K562 (cell line): ENCODE results near the gene MYO1A. TPM values are rescaled to one million over a fixed set of nuclear protein-coding genes. Genes with fewer than 3 reads are reported as not detected.

Experiments used
- ATF3 ChIP-seq, 2 experiments: fragments of 450-650 bp in 1 of 2; sonication (generic) in 1 of 2; formaldehyde crosslinking in 1 of 2; IDR thresholded peaks in 1 of 2; conservative IDR thresholded peaks in 1 of 2; 2 replicates each; pipeline versions ENCODE4 v1.6.1 to v1.8.1; 2016 to 2023; ENCODE audit warnings: mild to moderate bottlenecking in 2 of 2, moderate library complexity in 2 of 2, inconsistent platforms in 1 of 2, missing genetic modification reagents in 1 of 2
- BRCA1 ChIP-seq, 2 experiments: fragments of 450-650 bp in 1 of 2; sonication (generic) in 1 of 2; formaldehyde crosslinking in 1 of 2; IDR thresholded peaks; 2 replicates each; pipeline versions ENCODE4 v1.5.0 to v1.6.1; 2017 to 2020; ENCODE audit warnings: mild to moderate bottlenecking in 1 of 2, missing genetic modification reagents in 1 of 2
- CC2D1A ChIP-seq: fragments of 450-650 bp; IDR thresholded peaks from 2 replicates; pipeline ENCODE4 v1.6.1; 2017; ENCODE audit warnings: mild to moderate bottlenecking
- CREM ChIP-seq: IDR thresholded peaks from 2 replicates; pipeline ENCODE4 v1.6.1; 2014; ENCODE audit warnings: antibody characterized with exemption, low read depth
- ETV5 ChIP-seq: sonication (generic); formaldehyde crosslinking; IDR thresholded peaks from 2 replicates; pipeline ENCODE4 v1.4.0; 2020; ENCODE audit warnings: low read depth, mild to moderate bottlenecking, missing genetic modification reagents
- FOSL1 ChIP-seq: fragments of 200-800 bp; sonication (Bioruptor generic); conservative IDR thresholded peaks from 2 replicates; pipeline ENCODE4 v1.6.1; 2016; ENCODE audit warnings: missing genetic modification characterization, missing compliant biosample characterization
- ILK ChIP-seq: fragments of 450-650 bp; IDR thresholded peaks from 2 replicates; pipeline ENCODE4 v1.6.1; 2016; ENCODE audit warnings: missing genetic modification characterization, low read depth, mild to moderate bottlenecking, missing compliant biosample characterization, moderate library complexity, borderline replicate concordance
- MCM5 ChIP-seq: fragments of 450-650 bp; IDR thresholded peaks from 2 replicates; pipeline ENCODE4 v1.6.1; 2016; ENCODE audit warnings: low read depth
- MECOM ChIP-seq: fragments of 250-450 bp; sonication (Bioruptor Pico); IDR thresholded peaks from 2 replicates; pipeline ENCODE4 v1.8.0; 2022; ENCODE audit warnings: inconsistent platforms
- PHB ChIP-seq: fragments of 250-450 bp; sonication (Bioruptor Pico); IDR thresholded peaks from 2 replicates; pipeline ENCODE4 v1.5.0; 2021
- POLR3A ChIP-seq: IDR thresholded peaks from 2 replicates; pipeline ENCODE4 v1.6.1; 2011; ENCODE audit warnings: borderline replicate concordance, mild to moderate bottlenecking, moderate library complexity; ENCODE audit not compliant: insufficient read length, insufficient read depth; ENCODE audit errors: extremely low read depth
- POLR3G ChIP-seq: IDR thresholded peaks from 2 replicates; pipeline ENCODE4 v1.6.1; 2011; ENCODE audit not compliant: insufficient read length, insufficient replicate concordance; ENCODE audit errors: extremely low read depth
- SAP30 ChIP-seq: fragments of 200-600 bp; sonication (generic); IDR thresholded peaks from 2 replicates; pipeline ENCODE4 v1.6.1; 2012; ENCODE audit warnings: borderline replicate concordance, low read depth, mild to moderate bottlenecking, moderate library complexity, low read length, control low read depth, inconsistent platforms; ENCODE audit not compliant: insufficient read depth, poor library complexity, severe bottlenecking
- SREBF1 ChIP-seq: fragments of 150-350 bp; IDR thresholded peaks from 2 replicates; pipeline ENCODE4 v1.6.1; 2014; ENCODE audit warnings: antibody characterized with exemption, low read depth, low read length, borderline replicate concordance
- SUPT5H ChIP-seq: fragments of 450-650 bp; IDR thresholded peaks from 2 replicates; pipeline ENCODE4 v1.6.1; 2016
- TAL1 ChIP-seq: fragments of 450-650 bp; IDR thresholded peaks from 2 replicates; pipeline ENCODE4 v1.6.1; 2016; ENCODE audit warnings: mild to moderate bottlenecking
- TCF3 ChIP-seq: sonication (generic); formaldehyde crosslinking; IDR thresholded peaks from 2 replicates; pipeline ENCODE4 v1.4.0; 2020; ENCODE audit warnings: mild to moderate bottlenecking, missing genetic modification reagents
- VEZF1 ChIP-seq: fragments of 200-800 bp; sonication (Bioruptor generic); IDR thresholded peaks from 2 replicates; pipeline ENCODE4 v1.6.1; 2017; ENCODE audit warnings: missing genetic modification characterization, missing compliant biosample characterization
- XRCC3 ChIP-seq: fragments of 450-650 bp; IDR thresholded peaks from 2 replicates; pipeline ENCODE4 v1.6.1; 2017; ENCODE audit warnings: mild to moderate bottlenecking, moderate library complexity
- ZNF324 ChIP-seq: fragments of 250-450 bp; sonication (Bioruptor Pico); IDR thresholded peaks from 2 replicates; pipeline ENCODE4 v1.4.0; 2020; ENCODE audit warnings: mild to moderate bottlenecking
- ZNF507 ChIP-seq: conservative IDR thresholded peaks from 2 replicates; pipeline ENCODE4 v1.6.1; 2017; ENCODE audit warnings: missing genetic modification characterization, missing compliant biosample characterization
- ZNF518B ChIP-seq: fragments of 250-450 bp; sonication (Bioruptor Pico); IDR thresholded peaks from 2 replicates; pipeline ENCODE4 v1.5.0; 2021; ENCODE audit warnings: mild to moderate bottlenecking, moderate library complexity
- ZNF551 ChIP-seq: fragments of 250-450 bp; sonication (Bioruptor Pico); IDR thresholded peaks from 2 replicates; pipeline ENCODE4 v1.5.0; 2021; ENCODE audit warnings: mild to moderate bottlenecking, moderate library complexity
- polyA plus RNA-seq, 8 experiments: library from polyadenylated mRNA; depleted of rRNA in 4 of 8; stranded (reverse) in 5 of 8; unstranded in 3 of 8; fragments of >200 nt; fragmentation: Nextera tagmentation in 2 of 8; fragmentation: Illumina TruSeq in 1 of 8; extraction: Ambion mirVana in 2 of 8; extraction: Trizol in 1 of 8; gene quantifications; 2 replicates each; pipeline versions ENCODE4 v1.2.1 to v1.2.3, GENCODE V29; 2011 to 2014; ENCODE audit warnings: inconsistent platforms in 1 of 8, missing spikeins in 1 of 8
- total RNA-seq, 7 experiments: library from RNA; depleted of rRNA in 6 of 7; stranded (reverse); fragments of >200 nt in 6 of 7; fragmentation: Illumina TruSeq in 2 of 7; extraction: Trizol in 2 of 7; gene quantifications; 2 replicates each; pipeline versions ENCODE4 v1.2.1 to v1.2.3, GENCODE V29; 2011 to 2021; ENCODE audit warnings: low replicate concordance in 1 of 7

MYO1A gene
- total and polyA plus RNA-seq, 9 of the 15 experiments (the other 6 are each of a cell fraction or from before 2014, with no cell fraction given): 0.03 to 0.29 (median 0.14) TPM; not detected in 2

- TF ChIP-seq VEZF1 (CRISPR knock-in tag) (peak; percentile 23; the same call in 1 of the 2 replicates), CREM (peak; percentile 29), FOSL1 (tag) (peak; percentile 55; the same call in 1 of the 2 replicates), PHB (CRISPR knock-in tag) (no peak), TAL1 (peak; percentile 91), BRCA1 (IDR thresholded peaks at IDR 0.05) (no peak), BRCA1 (CRISPR knock-in tag; IDR thresholded peaks at IDR 0.05) (no peak), ZNF507 (tag) (no peak), ZNF518B (CRISPR knock-in tag) (no peak), POLR3G (no peak), POLR3A (no peak), SUPT5H (no peak), XRCC3 (no peak), MECOM (CRISPR knock-in tag) (peak; percentile 84), SREBF1 (no peak), TCF3 (peak; percentile 95), ZNF324 (CRISPR knock-in tag) (no peak), ETV5 (CRISPR knock-in tag) (0 out of 2 replicates have a peak, but pooled peaks have one; percentile 19), MCM5 (no peak), SAP30 (no peak), CC2D1A (peak; percentile 74; the same call in 1 of the 2 replicates), ILK (tag) (no peak), ATF3 (IDR thresholded peaks at IDR 0.05) (no peak), ATF3 (CRISPR knock-in tag; conservative IDR thresholded peaks at IDR 0.05) (no peak), ZNF551 (CRISPR knock-in tag) (no peak)
These were observed 10.7 kb downstream of the MYO1A start (continued) for GRCh38 chr12:57039016-57039798.
